Natural killer cell (primary cell): ENCODE results near the gene WDR53. TPM values are rescaled to one million over a fixed set of nuclear protein-coding genes. Genes with fewer than 3 reads are reported as not detected.
A peak's percentile ranks its signal among the peaks of the same experiment; 100 is the strongest.
"Not testable (repeated sequence)": the region's sequence is repeated elsewhere in the genome, so short reads cannot be mapped to it uniquely, and the experiment has no call there.

ENCODE experiments used
- ATAC-seq, 3 donors: fragments of 150-1000 bp in 2 of 3; fragments of 200-7000 bp in 1 of 3; cut with Tn5 transposase; 1 replicate in 1 of 3; 2 replicates in 2 of 3; pipeline ENCODE4 v1.10.0; 2021; ENCODE audit warnings: mild to moderate bottlenecking in 2 of 3, moderate library complexity in 2 of 3
- DNase-seq, 2 donors: peaks; one replicate each; pipeline versions ENCODE4 v3.0.0 to v3.0.0-alpha.2; 2013 to 2021; ENCODE audit warnings: mixed read lengths in 1 of 2
- H3K27ac ChIP-seq: one replicate; pipeline ENCODE4 v1.5.1; 2013; ENCODE audit warnings: mild to moderate bottlenecking, low read length
- H3K27me3 ChIP-seq: one replicate; pipeline ENCODE4 v1.6.1; 2013; ENCODE audit warnings: low read length; ENCODE audit not compliant: control insufficient read depth, insufficient read depth
- H3K36me3 ChIP-seq: one replicate; pipeline ENCODE4 v1.6.1; 2013; ENCODE audit warnings: low read length; ENCODE audit not compliant: control insufficient read depth, insufficient read depth
- H3K4me1 ChIP-seq: one replicate; pipeline ENCODE4 v1.6.1; 2013; ENCODE audit warnings: low read length; ENCODE audit not compliant: control insufficient read depth, insufficient read depth
- H3K4me3 ChIP-seq: one replicate; pipeline ENCODE4 v1.5.1; 2013; ENCODE audit warnings: low read length
- H3K9me3 ChIP-seq: one replicate; pipeline ENCODE4 v1.6.1; 2013; ENCODE audit warnings: low read length; ENCODE audit not compliant: control insufficient read depth, insufficient read depth
- H3K27ac Mint-ChIP-seq, 2 donors: one replicate each; pipeline ENCODE4 v1.8.0; 2022; ENCODE audit warnings: mild to moderate bottlenecking in 2 of 2, mixed read lengths in 2 of 2, moderate library complexity in 1 of 2
- H3K27me3 Mint-ChIP-seq, 2 donors: one replicate each; pipeline ENCODE4 v1.8.0; 2022; ENCODE audit warnings: low read depth in 2 of 2, mixed read lengths in 2 of 2
- H3K36me3 Mint-ChIP-seq: one replicate; pipeline ENCODE4 v1.8.0; 2022; ENCODE audit warnings: mixed read lengths
- H3K4me1 Mint-ChIP-seq, 2 donors: one replicate each; pipeline ENCODE4 v1.8.0; 2022; ENCODE audit warnings: mixed read lengths in 2 of 2
- H3K4me3 Mint-ChIP-seq: one replicate; pipeline ENCODE4 v1.8.0; 2022; ENCODE audit warnings: mild to moderate bottlenecking, moderate library complexity, mixed read lengths
- H3K9me3 Mint-ChIP-seq, 2 donors: one replicate each; pipeline ENCODE4 v1.8.0; 2022; ENCODE audit warnings: mixed read lengths in 2 of 2
- CTCF ChIP-seq: fragments of 200-600 bp; IDR thresholded peaks from one replicate; pipeline ENCODE4 v1.8.0; 2022; ENCODE audit warnings: antibody characterized with exemption
- WGBS: methylation state at CpG from one replicate; pipeline ENCODE4 v1.1.7; 2013; ENCODE audit warnings: missing lambda C conversion rate; ENCODE audit not compliant: insufficient coverage; 5-methylcytosine and 5-hydroxymethylcytosine counted together
- intact Hi-C: fragments of 100-400 bp; cut with micrococcal nuclease; formaldehyde crosslinking; loops from one replicate; pipeline ENCODE4 v1.14.2; 2022
- total RNA-seq, 4 donors: library from RNA; stranded (reverse); fragments of 120-200 nt in 1 of 4; gene quantifications; one replicate each; pipeline versions ENCODE4 v1.2.3 to v1.2.4, GENCODE V29; 2013 to 2022

Gene WDR53
- total RNA-seq, 3 donors from 2014 or later (not counting 1 experiment from before 2014, with no cell fraction given) = 13.5 to 16.2 (median 14.7) TPM

GRCh38 chr3:196585044-196585757 is 16.8 kb upstream of the WDR53 start:
- Histone ChIP-seq H3K27me3 (no peaks in the 10 kb centered on the region), H3K36me3 (peaks cover 33% of the 10 kb centered on the region), H3K9me3 (no peaks in the 10 kb centered on the region), H3K27ac (no peak overlapping the region), H3K4me3 (no peak overlapping the region), H3K4me1 (no peaks in the 10 kb centered on the region)
- H3K4me3 Mint-ChIP-seq = no peak overlapping the region
- ATAC-seq (no peak), DNase-seq (no peak)
- no peaks in the 10 kb centered on the region for H3K9me3 Mint-ChIP-seq
- H3K36me3 Mint-ChIP-seq = peaks cover 21% of the 10 kb centered on the region
- no peak for TF ChIP-seq CTCF
- H3K27me3 Mint-ChIP-seq = no peaks in the 10 kb centered on the region
- intact Hi-C loops = no loop called here
- no peak overlapping the region for H3K27ac Mint-ChIP-seq
- peaks cover 4 to 5% of the 10 kb centered on the region in 2 donors for H3K4me1 Mint-ChIP-seq
- WGBS = no CpG with 5 or more reads among the region's 3 CpGs

GRCh38 chr3:196572389-196572788 is 4.0 kb upstream of the WDR53 start:
- Histone ChIP-seq H3K27me3 (no peaks in the 10 kb centered on the region), H3K9me3 (no peaks in the 10 kb centered on the region), H3K36me3 (peaks cover 1% of the 10 kb centered on the region), H3K4me3 (no peak overlapping the region), H3K4me1 (peaks cover 19% of the 10 kb centered on the region), H3K27ac (no peak overlapping the region)
- Mint-ChIP-seq H3K27ac (no peak overlapping the region), H3K9me3 (no peaks in the 10 kb centered on the region), H3K27me3 (no peaks in the 10 kb centered on the region), H3K4me1 (peaks cover 21 to 29% of the 10 kb centered on the region in 2 donors), H3K4me3 (no peak overlapping the region), H3K36me3 (no peaks in the 10 kb centered on the region)
- intact Hi-C loops = no loop called here
- TF ChIP-seq CTCF = no peak
- no peak for DNase-seq
- no peak for ATAC-seq
- 98% methylated on average over 1 of the region's 1 CpG for WGBS

- H3K9me3 Mint-ChIP-seq, H3K27me3 ChIP-seq, H3K36me3 Mint-ChIP-seq, ATAC-seq, H3K27me3 Mint-ChIP-seq, H3K36me3 ChIP-seq, H3K9me3 ChIP-seq, H3K27ac ChIP-seq, H3K4me3 ChIP-seq, intact Hi-C loops, DNase-seq: not testable (repeated sequence)
- H3K4me1 ChIP-seq = peaks cover 19% of the 10 kb centered on the region
- H3K4me3 Mint-ChIP-seq = peak overlapping the region; percentile 86
- 85% methylated on average over 10 of the region's 13 CpGs for WGBS
- peaks cover 21 to 35% of the 10 kb centered on the region in 2 donors for H3K4me1 Mint-ChIP-seq
- peak overlapping the region; percentile 79 to 88 for H3K27ac Mint-ChIP-seq
These were observed 2.0 kb upstream of the WDR53 start for GRCh38 chr3:196570332-196570731.

GRCh38 chr3:196569003-196569516 is 706 bp upstream of the WDR53 start:
- H3K4me3 ChIP-seq = peak overlapping the region; percentile 61
- ATAC-seq (peak; percentile 35 to 66 (median 54)), DNase-seq (peak in 1 of 2 donors; percentile 76)
- Mint-ChIP-seq H3K9me3 (no peaks in the 10 kb centered on the region), H3K27me3 (no peaks in the 10 kb centered on the region), H3K4me3 (peak overlapping the region; percentile 86), H3K4me1 (peaks cover 15 to 27% of the 10 kb centered on the region in 2 donors), H3K36me3 (no peaks in the 10 kb centered on the region), H3K27ac (peak overlapping the region; percentile 79 to 88)
- H3K27ac ChIP-seq = peak overlapping the region; percentile 74
- no peaks in the 10 kb centered on the region for H3K27me3 ChIP-seq
- intact Hi-C loops = loop anchor here (2.0 to 5.0 kb wide), 3 partner anchors 64 to 298 kb away; partner anchors contain the start of genes CEP19, PIGX and SENP5
- peaks cover 19% of the 10 kb centered on the region for H3K4me1 ChIP-seq
- no peaks in the 10 kb centered on the region for H3K9me3 ChIP-seq
- TF ChIP-seq CTCF = no peak
- H3K36me3 ChIP-seq = no peaks in the 10 kb centered on the region
- WGBS = under 1% methylated on average over 44 of the region's 44 CpGs
